Suprapubic skin (tissue), 4 donors: Measurements from ENCODE around the gene XPC.

Source experiments
- CTCF ChIP-seq, 2 donors: fragments of 200-600 bp in 1 of 2; fragments of 450-650 bp in 1 of 2; sonication (generic) in 1 of 2; IDR thresholded peaks; one replicate each; pipeline ENCODE4 v1.5.1; 2016 to 2019; ENCODE audit warnings: antibody characterized with exemption in 2 of 2, mild to moderate bottlenecking in 1 of 2, moderate library complexity in 1 of 2
- EP300 ChIP-seq: sonication (generic); formaldehyde crosslinking; IDR thresholded peaks from one replicate; pipeline ENCODE4 v1.6.1; 2017; ENCODE audit warnings: antibody characterized with exemption
- POLR2A ChIP-seq, 2 donors: fragments of 450-650 bp; IDR thresholded peaks; one replicate each; pipeline ENCODE4 v1.6.1; 2017; ENCODE audit warnings: antibody characterized with exemption in 2 of 2, mild to moderate bottlenecking in 2 of 2, moderate library complexity in 2 of 2
- POLR2AphosphoS5 ChIP-seq, 3 donors: sonication (generic); formaldehyde crosslinking; IDR thresholded peaks; one replicate each; pipeline ENCODE4 v1.6.1; 2017; ENCODE audit warnings: antibody characterized with exemption in 3 of 3

DNA sequence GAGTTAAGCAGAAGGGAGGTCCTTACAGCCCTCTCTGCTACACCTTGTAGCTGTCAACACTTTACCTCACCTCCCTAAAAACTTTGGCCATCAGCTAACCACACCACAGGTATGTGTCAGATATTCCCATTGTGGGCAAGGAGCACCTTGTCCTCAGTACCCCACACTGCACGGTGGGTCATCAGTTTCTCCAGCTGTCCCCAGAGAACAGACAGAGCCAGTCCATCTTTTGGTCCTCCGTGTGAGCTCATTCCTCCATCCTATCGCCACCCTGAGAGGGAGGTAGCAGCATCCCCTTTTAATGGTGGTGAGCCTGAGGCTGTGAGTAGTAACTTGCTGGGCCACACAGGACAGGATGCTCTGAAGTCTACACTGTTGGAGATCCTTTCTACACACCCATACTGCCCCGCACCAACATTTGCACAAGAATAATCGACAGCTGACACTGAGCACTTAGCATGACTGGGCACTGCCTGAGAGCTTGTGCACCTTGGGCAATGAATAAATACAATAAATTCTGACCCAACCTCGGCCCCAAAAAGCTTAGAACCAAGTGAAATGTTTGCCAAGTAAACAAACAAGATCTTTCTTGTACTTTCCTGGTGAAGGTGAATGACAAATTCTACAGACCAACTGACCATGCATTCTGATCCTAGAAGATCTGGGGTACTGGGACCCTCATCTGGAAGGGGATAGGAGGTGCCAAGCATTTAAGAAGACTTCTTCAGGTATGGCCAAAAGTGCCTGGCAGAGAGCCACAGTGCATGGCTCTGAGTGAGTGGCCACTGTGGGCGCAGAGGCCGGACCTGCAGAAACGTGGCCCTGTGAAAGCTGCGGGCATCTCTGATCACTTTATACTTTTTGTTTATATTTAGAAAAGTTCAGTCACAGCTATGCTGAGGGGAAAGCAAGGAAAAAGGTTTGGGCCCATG lies 60.7 kb downstream of the XPC start:
- TF ChIP-seq CTCF (IDR thresholded peaks at IDR 0.05) (no peak), POLR2A (IDR thresholded peaks at IDR 0.05) (no peak), EP300 (no peak), POLR2AphosphoS5 (IDR thresholded peaks at IDR 0.05) (no peak)
